Measurements from ENCODE around the gene DLX4. TPM values are rescaled to one million over a fixed set of nuclear protein-coding genes. Genes with fewer than 3 reads are reported as not detected.

DLX4 gene
- total RNA-seq, 6 experiments from 2014 or later: not detected

DNA sequence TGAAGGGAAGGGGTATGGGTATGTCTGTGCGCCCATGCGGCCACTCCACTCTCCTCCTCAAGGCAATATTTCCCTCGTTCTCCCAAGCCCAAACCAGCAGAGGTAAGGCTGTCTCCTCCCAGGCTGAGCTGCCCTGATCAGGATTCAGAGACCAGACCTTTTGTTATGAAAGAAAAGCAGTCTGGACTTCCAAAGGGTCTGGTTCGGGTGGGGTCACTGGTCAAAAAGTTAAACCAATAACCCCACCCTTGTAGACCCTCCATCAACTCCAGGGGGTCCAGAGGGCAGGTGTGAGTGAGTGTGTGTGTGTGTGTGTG lies 5.7 kb upstream of the DLX4 start:
- TF ChIP-seq POLR2A (IDR thresholded peaks at IDR 0.05): no peak
- no peak overlapping the region for H3K27ac ChIP-seq
- H3K4me3 ChIP-seq: no peak overlapping the region
- H3K9me3 ChIP-seq: no peaks in the 10 kb centered on the region
- intact Hi-C loops (cut with DNase I): no loop called here
- no peaks in the 10 kb centered on the region for H3K4me1 ChIP-seq
- no peaks in the 10 kb centered on the region for H3K36me3 ChIP-seq
- no peak for DNase-seq
- no peak for ATAC-seq
- peaks cover 4 to 29% of the 10 kb centered on the region in 2 donors for H3K27me3 ChIP-seq
- 20% methylated on average over 3 of the region's 4 CpGs for WGBS (ENCODE audit: insufficient coverage, low coverage, low lambda C conversion rate, missing lambda C conversion rate)

DNA sequence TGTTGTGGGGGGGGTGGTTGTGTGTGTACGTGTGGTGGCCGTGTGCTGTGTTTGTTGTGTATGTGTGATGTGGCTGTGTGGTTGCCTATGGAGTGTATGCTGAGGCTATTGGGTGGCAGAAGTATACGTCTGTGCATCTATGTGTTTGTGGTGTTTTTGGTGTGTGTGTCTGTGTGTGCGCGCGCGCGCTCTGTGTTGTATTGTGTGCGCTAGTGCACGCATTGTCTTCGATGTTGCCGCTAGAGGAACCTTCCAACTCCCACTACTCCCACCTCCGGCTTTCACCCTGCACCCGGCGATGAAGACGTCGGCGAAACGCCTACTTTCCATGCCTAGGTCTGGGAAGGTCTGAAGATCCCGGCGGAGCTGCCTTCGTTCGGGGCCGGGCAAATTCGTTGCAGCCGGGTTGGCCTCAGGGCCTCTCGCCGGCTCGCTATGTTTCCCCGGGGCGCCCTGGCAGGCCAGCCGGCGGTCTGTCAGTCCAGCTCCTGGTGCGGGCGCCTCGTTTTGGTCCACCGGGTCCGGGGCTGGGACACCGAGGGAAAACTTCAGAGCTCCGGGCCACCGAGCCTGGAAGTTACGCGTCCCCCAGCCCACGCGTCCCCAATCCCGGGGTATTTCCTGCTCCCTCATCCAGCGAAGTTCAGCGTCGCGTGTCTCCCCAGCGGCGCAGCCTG lies 5.2 kb upstream of the DLX4 start:
- intact Hi-C loops (cut with DNase I): no loop called here
- DNase-seq (no peak), ATAC-seq (no peak)
- WGBS (ENCODE audit: insufficient coverage, low coverage, low lambda C conversion rate, missing lambda C conversion rate): 3% methylated on average over 6 of the region's 52 CpGs
- no peak for TF ChIP-seq POLR2A (IDR thresholded peaks at IDR 0.05)
- TF ChIP-seq, protein P1, sequence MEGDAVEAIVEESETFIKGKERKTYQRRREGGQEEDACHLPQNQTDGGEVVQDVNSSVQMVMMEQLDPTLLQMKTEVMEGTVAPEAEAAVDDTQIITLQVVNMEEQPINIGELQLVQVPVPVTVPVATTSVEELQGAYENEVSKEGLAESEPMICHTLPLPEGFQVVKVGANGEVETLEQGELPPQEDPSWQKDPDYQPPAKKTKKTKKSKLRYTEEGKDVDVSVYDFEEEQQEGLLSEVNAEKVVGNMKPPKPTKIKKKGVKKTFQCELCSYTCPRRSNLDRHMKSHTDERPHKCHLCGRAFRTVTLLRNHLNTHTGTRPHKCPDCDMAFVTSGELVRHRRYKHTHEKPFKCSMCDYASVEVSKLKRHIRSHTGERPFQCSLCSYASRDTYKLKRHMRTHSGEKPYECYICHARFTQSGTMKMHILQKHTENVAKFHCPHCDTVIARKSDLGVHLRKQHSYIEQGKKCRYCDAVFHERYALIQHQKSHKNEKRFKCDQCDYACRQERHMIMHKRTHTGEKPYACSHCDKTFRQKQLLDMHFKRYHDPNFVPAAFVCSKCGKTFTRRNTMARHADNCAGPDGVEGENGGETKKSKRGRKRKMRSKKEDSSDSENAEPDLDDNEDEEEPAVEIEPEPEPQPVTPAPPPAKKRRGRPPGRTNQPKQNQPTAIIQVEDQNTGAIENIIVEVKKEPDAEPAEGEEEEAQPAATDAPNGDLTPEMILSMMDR (IDR thresholded peaks at IDR 0.05): no peak
- Histone ChIP-seq H3K4me1 (no peaks in the 10 kb centered on the region), H3K27me3 (peaks cover 4 to 34% of the 10 kb centered on the region in 2 donors), H3K27ac (no peak overlapping the region), H3K9me3 (no peaks in the 10 kb centered on the region), H3K4me3 (no peak overlapping the region), H3K36me3 (no peaks in the 10 kb centered on the region)

DNA sequence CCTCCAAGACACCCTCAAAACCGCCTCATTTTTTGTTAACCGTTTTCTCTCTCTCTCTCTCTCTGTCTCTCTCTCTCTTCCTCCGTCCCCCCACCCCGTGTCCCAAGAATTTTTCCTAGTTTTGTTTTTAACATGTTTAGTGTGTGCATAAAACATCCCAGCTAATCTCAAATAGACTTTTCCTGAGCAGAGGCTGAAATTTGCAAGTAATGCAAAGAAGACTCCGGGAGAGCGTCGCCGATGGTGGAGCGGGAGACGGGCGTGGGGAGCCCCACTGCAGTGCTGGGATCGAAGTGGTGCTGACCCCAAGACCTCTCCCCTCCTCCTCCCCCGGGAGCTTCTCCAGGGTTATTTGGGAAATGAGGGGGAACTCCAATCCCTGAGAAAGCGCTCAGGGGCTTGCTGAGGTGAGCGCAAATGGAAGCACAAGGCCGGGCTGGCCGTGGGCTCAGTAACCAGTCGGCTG lies 4.7 kb upstream of the DLX4 start:
- no peak overlapping the region for H3K4me3 ChIP-seq

DNA sequence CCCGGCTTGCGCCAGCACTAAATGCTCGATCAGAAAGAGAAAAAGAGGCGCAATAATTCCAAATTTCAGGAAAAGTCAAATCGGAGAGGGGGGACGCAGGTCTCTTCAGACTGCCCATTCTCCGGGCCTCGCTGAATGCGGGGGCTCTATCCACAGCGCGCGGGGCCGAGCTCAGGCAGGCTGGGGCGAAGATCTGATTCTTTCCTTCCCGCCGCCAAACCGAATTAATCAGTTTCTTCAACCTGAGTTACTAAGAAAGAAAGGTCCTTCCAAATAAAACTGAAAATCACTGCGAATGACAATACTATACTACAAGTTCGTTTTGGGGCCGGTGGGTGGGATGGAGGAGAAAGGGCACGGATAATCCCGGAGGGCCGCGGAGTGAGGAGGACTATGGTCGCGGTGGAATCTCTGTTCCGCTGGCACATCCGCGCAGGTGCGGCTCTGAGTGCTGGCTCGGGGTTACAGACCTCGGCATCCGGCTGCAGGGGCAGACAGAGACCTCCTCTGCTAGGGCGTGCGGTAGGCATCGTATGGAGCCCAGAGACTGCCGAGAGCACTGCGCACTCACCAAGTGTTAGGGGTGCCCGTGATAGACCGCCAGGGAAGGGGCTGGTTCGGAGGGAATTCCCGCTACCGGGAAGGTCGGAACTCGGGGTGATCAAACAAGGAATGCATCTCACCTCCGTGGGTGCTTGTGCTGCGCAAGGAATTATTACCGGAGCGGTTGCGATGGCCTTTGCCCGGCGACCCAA lies 4.0 kb upstream of the DLX4 start:
- no peak for DNase-seq
- peaks cover 0 to 5% (median 0%) of the 10 kb centered on the region in 4 donors for H3K4me1 ChIP-seq
- TF ChIP-seq, protein P1 (IDR thresholded peaks at IDR 0.05): no peak
- TF ChIP-seq POLR2A (IDR thresholded peaks at IDR 0.05): no peak
- ATAC-seq: no peak
- peaks cover 4 to 42% of the 10 kb centered on the region in 2 donors for H3K27me3 ChIP-seq
- intact Hi-C loops (cut with DNase I): no loop called here
- no peak overlapping the region for H3K4me3 ChIP-seq
- WGBS (ENCODE audit: insufficient coverage, low coverage, low lambda C conversion rate, missing lambda C conversion rate): 6% methylated on average over 36 of the region's 52 CpGs
- no peak overlapping the region for H3K27ac ChIP-seq
- no peaks in the 10 kb centered on the region for H3K9me3 ChIP-seq
- no peaks in the 10 kb centered on the region for H3K36me3 ChIP-seq

More for the DNA sequence above, 4.7 kb upstream of the DLX4 start:
- no peaks in the 10 kb centered on the region for H3K9me3 ChIP-seq
- no peak for ATAC-seq
- H3K36me3 ChIP-seq: no peaks in the 10 kb centered on the region
- H3K4me1 ChIP-seq: peaks cover 0 to 2% (median 0%) of the 10 kb centered on the region in 4 donors
- DNase-seq: no peak
- WGBS (ENCODE audit: insufficient coverage, low coverage, low lambda C conversion rate, missing lambda C conversion rate): 5% methylated on average over 17 of the region's 18 CpGs
- H3K27me3 ChIP-seq: peaks cover 4 to 39% of the 10 kb centered on the region in 2 donors
- intact Hi-C loops (cut with DNase I): no loop called here
- H3K27ac ChIP-seq: no peak overlapping the region
- TF ChIP-seq POLR2A (IDR thresholded peaks at IDR 0.05): no peak
- TF ChIP-seq, protein P1 (IDR thresholded peaks at IDR 0.05): no peak

DNA sequence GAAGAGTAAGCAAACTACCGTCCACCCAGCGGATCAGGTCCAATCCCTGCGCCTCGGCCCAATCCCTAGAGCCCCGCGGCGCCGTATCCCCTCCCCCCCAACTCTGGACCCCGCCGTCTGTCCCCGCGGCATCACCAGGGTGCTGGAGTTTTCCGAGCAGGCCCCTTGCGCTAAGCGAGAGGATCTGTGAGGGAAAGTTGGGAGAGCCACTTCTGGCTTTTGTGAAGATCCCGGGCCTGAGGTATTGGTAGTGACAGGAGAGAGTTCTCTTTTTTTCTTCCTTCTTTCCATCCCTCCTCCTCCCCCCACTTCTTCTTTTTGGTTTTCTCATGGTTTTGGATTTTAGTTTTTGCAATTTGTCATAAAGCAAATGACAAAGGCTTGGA lies 3.5 kb upstream of the DLX4 start:
- Histone ChIP-seq H3K4me1 (peaks cover 0 to 5% (median 0%) of the 10 kb centered on the region in 4 donors), H3K36me3 (no peaks in the 10 kb centered on the region), H3K27me3 (peaks cover 4 to 42% of the 10 kb centered on the region in 2 donors), H3K27ac (no peak overlapping the region), H3K9me3 (no peaks in the 10 kb centered on the region), H3K4me3 (no peak overlapping the region)
- WGBS (ENCODE audit: insufficient coverage, low coverage, low lambda C conversion rate, missing lambda C conversion rate): 7% methylated on average over 8 of the region's 16 CpGs
- DNase-seq (no peak), ATAC-seq (no peak)
- TF ChIP-seq, protein P1 (IDR thresholded peaks at IDR 0.05): no peak
- TF ChIP-seq POLR2A (IDR thresholded peaks at IDR 0.05): no peak
- intact Hi-C loops (cut with DNase I): no loop called here
